Kidney (tissue), 14 donors: ENCODE measurements around the gene EFCAB6. TPM values are rescaled to one million over a fixed set of nuclear protein-coding genes. Genes with fewer than 3 reads are reported as not detected.

Experiments used
- DNase-seq, 5 donors: peaks; one replicate each; pipeline ENCODE4 v3.0.0-alpha.2; 2013 to 2020
- FAIRE-seq: peaks from 2 replicates; lab custom pipeline; 2012; peaks lifted over from hg19 to GRCh38; lab: Jason Lieb, UNC
- H3K27ac ChIP-seq, 2 donors: one replicate each; pipeline ENCODE4 v1.7.0; 2013; ENCODE audit warnings: low read depth in 2 of 2, low read length in 2 of 2, inconsistent platforms in 1 of 2
- H3K27me3 ChIP-seq: one replicate; pipeline ENCODE4 v1.7.1; 2013; ENCODE audit warnings: low read length, inconsistent platforms; ENCODE audit not compliant: control insufficient read depth, insufficient read depth
- H3K36me3 ChIP-seq, 3 donors: one replicate each; pipeline versions ENCODE4 v1.7.0 to v1.7.1; 2013; ENCODE audit warnings: low read length in 3 of 3, control low read depth in 1 of 3, inconsistent platforms in 1 of 3; ENCODE audit not compliant: insufficient read depth in 3 of 3, control insufficient read depth in 2 of 3
- H3K4me1 ChIP-seq, 3 donors: one replicate each; pipeline versions ENCODE4 v1.7.0 to v1.7.1; 2013; ENCODE audit warnings: low read length in 3 of 3, inconsistent platforms in 1 of 3, low read depth in 1 of 3; ENCODE audit not compliant: control insufficient read depth in 2 of 3, insufficient read depth in 2 of 3
- H3K4me3 ChIP-seq, 3 donors: one replicate each; pipeline versions ENCODE4 v1.7.0 to v1.8.1; 2013; ENCODE audit warnings: low read length in 3 of 3, control low read depth in 1 of 3, inconsistent platforms in 1 of 3
- H3K9ac ChIP-seq, 3 donors: one replicate each; pipeline versions ENCODE4 v1.7.0 to v1.7.1; 2013; ENCODE audit warnings: low read length in 3 of 3, control low read depth in 1 of 3, inconsistent platforms in 1 of 3
- H3K9me3 ChIP-seq, 3 donors: one replicate each; pipeline versions ENCODE4 v1.7.0 to v1.7.1; 2013; ENCODE audit warnings: low read length in 3 of 3, control low read depth in 1 of 3, inconsistent platforms in 1 of 3; ENCODE audit not compliant: control insufficient read depth in 2 of 3, insufficient read depth in 1 of 3
- intact Hi-C: fragments of 100-400 bp; cut with DNase I; formaldehyde crosslinking; loops from one replicate; pipeline ENCODE4 v1.11.1; 2022
- polyA plus RNA-seq: library from polyadenylated mRNA; stranded (reverse); fragments of 350-450 nt; fragmentation: Illumina TruSeq; extraction: RNeasy Lipid Tissue Mini Kit (QIAGEN cat#74804); gene quantifications from one replicate; pipeline ENCODE4 v1.2.3, GENCODE V29; 2014; ENCODE audit warnings: low read depth, low replicate concordance; ENCODE audit not compliant: insufficient read depth
- total RNA-seq: library from RNA; stranded (reverse); fragmentation: NEBNext Ultra II Directional; extraction: Animal tissue kit (Norgen Biotek cat#: 25700); gene quantifications from one replicate; pipeline ENCODE4 v1.2.1, GENCODE V29; 2021
- TF ChIP-seq, protein P1 (sequence below): IDR thresholded peaks from 3 replicates; pipeline ENCODE4 v1.5.1; 2012; ENCODE audit warnings: mild to moderate bottlenecking, moderate library complexity, borderline replicate concordance; ENCODE audit not compliant: insufficient read depth; ENCODE audit errors: extremely low read depth
- donor health status: control.
- donor health status: control.
- donor health status: control.
- donor health status: control.
- donor health status: control.
- donor health status: DM: yes; HTN: yes; CAD: no.
- donor health status: Normal renal cell carcinoma (clear cell type).

The EFCAB6 gene
- total and polyA plus RNA-seq, 2 donors from 2014 or later, result 1.5 to 11.8 TPM

DNA sequence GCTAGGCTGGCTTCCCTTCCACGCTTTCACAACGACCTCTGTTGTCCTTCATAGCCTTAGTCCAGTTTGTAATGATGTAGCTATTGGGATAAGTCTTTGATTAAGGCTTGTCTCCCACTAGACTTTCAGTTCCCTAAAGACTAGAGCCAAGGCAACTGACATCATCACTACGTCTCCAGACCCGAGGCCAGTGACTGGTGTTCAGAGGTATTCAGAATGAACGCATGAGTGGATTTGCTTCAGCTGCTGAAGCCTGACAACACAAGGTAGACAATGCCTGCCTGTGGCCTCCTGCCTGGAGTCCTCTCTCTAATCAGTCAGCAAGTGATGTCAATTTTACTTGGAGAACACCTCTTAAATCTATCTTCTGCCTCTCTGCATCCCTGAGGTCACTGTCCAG lies 13.6 kb downstream of the EFCAB6 start:
- DNase-seq (no peak), FAIRE-seq (no peak)
- Histone ChIP-seq H3K9me3 (peaks cover 0 to 3% (median 0%) of the 10 kb centered on the region in 3 donors), H3K9ac (no peak overlapping the region), H3K36me3 (no peaks in the 10 kb centered on the region), H3K4me3 (no peak overlapping the region), H3K27ac (no peak overlapping the region), H3K4me1 (no peaks in the 10 kb centered on the region), H3K27me3 (no peaks in the 10 kb centered on the region)
- intact Hi-C loops, result no loop called here
- TF ChIP-seq, protein P1, sequence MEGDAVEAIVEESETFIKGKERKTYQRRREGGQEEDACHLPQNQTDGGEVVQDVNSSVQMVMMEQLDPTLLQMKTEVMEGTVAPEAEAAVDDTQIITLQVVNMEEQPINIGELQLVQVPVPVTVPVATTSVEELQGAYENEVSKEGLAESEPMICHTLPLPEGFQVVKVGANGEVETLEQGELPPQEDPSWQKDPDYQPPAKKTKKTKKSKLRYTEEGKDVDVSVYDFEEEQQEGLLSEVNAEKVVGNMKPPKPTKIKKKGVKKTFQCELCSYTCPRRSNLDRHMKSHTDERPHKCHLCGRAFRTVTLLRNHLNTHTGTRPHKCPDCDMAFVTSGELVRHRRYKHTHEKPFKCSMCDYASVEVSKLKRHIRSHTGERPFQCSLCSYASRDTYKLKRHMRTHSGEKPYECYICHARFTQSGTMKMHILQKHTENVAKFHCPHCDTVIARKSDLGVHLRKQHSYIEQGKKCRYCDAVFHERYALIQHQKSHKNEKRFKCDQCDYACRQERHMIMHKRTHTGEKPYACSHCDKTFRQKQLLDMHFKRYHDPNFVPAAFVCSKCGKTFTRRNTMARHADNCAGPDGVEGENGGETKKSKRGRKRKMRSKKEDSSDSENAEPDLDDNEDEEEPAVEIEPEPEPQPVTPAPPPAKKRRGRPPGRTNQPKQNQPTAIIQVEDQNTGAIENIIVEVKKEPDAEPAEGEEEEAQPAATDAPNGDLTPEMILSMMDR, result no peak

DNA sequence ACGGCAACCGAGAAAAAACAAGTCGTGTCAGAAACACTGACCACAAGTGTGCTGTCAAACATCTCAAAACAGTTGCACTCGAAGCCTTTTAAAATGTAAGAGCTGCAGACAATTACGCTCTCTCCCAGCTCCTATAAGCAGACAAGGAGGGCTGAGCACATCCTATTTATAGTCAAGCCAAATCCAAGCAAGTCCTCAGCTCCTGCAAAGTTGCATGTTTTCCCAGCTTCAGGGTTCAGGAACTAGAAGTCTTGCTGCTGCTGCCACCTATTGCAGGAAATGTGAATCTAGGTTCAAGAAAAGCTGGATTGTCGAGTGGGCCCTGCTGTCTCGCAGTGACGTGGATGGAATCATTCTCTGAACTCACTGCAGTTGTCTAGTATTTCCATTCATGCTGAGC lies 15.5 kb downstream of the EFCAB6 start:
- no peak overlapping the region for H3K4me3 ChIP-seq
- no peak overlapping the region for H3K27ac ChIP-seq
- no peaks in the 10 kb centered on the region for H3K27me3 ChIP-seq
- peaks cover 0 to 3% (median 0%) of the 10 kb centered on the region in 3 donors for H3K9me3 ChIP-seq
- FAIRE-seq (no peak), DNase-seq (peak in 3 of 5 donors; percentile 44 to 79 (median 51))
- no peaks in the 10 kb centered on the region for H3K4me1 ChIP-seq
- H3K36me3 ChIP-seq, result no peaks in the 10 kb centered on the region
- no peak overlapping the region for H3K9ac ChIP-seq
- intact Hi-C loops, result no loop called here
- TF ChIP-seq, protein P1, result peak; percentile 12

DNA sequence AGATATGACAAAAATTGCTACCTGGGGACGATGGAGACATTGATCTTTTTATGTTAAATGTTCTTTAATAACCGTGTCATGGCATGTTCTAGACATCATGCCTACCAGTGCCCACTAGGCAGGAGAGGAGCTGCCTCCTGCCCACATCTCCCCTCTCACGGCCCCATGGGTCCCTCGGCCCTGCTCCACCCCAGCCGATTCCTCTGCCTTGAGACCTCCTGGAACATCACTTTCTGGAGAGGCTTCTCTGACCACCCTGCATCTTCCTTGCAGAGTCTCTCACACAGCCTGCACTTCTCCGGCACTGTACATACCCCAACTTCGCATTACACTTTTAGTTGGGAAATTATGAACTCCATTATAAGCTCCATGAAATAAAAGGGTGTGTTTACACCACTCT lies 16.8 kb downstream of the EFCAB6 start:
- intact Hi-C loops, result no loop called here
- Histone ChIP-seq H3K36me3 (no peaks in the 10 kb centered on the region), H3K9me3 (peaks cover 0 to 3% (median 0%) of the 10 kb centered on the region in 3 donors), H3K4me1 (no peaks in the 10 kb centered on the region), H3K9ac (no peak overlapping the region), H3K27me3 (no peaks in the 10 kb centered on the region), H3K4me3 (no peak overlapping the region), H3K27ac (no peak overlapping the region)
- TF ChIP-seq, protein P1, result no peak
- DNase-seq (no peak), FAIRE-seq (no peak)

DNA sequence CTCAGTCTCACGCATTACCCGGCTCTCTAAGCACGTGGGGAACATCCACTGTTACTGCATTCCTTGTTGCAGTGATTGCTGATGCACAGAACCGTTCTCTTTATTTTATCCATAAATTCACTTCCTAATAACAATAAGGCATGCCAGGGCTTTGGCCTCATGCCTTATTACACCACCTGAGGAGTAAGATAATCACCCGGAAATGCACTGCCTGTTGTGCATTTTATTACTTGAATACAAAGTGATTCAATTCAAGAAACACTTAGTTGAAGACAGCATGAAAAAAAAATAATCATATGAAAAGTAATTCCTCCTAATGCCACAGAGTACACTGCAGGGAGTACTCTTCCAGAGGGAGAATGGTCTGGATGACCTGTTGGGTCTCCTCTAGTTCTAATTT lies 19.2 kb downstream of the EFCAB6 start:
- intact Hi-C loops, result no loop called here
- no peaks in the 10 kb centered on the region for H3K9me3 ChIP-seq
- no peak overlapping the region for H3K9ac ChIP-seq
- no peaks in the 10 kb centered on the region for H3K36me3 ChIP-seq
- H3K27ac ChIP-seq, result no peak overlapping the region
- TF ChIP-seq, protein P1, result no peak
- DNase-seq (no peak), FAIRE-seq (no peak)
- no peaks in the 10 kb centered on the region for H3K4me1 ChIP-seq
- H3K27me3 ChIP-seq, result no peaks in the 10 kb centered on the region
- H3K4me3 ChIP-seq, result no peak overlapping the region
